ENCODE data around the gene MAP2K1.
"Not testable (repeated sequence)": the region's sequence is repeated elsewhere in the genome, so short reads cannot be mapped to it uniquely, and the experiment has no call there.

The MAP2K1 gene

DNA sequence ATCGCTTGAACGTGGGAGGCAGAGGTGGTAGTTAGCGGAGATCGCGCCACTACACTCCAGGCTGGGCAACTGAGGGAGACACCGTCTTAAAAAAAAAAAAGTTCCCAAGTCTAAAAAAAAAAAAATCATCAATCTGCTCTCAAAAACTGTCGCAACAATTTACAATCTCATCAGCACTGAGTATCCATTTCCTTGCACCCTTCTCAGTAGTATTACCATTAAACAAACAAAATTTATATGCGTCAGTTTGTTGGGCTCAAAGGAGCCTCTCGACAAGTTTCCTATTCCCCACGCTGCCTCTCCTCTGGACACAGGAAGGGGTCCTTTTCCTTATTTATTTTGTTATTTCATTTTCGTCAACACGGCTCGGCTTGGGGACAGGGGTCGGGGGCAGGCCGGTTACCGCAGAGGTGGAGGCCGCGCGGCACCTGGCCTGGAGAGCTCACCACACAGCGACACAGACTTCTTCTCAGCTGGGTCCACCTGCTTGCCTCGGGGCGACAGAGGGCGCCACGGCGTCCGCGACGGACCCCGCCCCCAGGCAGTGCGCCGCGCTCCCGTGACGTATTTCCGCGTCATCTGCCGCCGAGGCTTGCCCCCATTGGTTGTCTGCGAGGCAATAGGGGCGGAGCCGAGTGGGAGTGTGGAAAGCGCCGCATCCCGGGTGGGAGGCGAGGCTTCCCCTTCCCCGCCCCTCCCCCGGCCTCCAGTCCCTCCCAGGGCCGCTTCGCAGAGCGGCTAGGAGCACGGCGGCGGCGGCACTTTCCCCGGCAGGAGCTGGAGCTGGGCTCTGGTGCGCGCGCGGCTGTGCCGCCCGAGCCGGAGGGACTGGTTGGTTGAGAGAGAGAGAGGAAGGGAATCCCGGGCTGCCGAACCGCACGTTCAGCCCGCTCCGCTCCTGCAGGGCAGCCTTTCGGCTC lies at the start of gene MAP2K1:
Gene MAP2K1, plus strand, starts transcription at position 709 of the 920 bp plus-strand sequence. CDS start 436 bp downstream, outside the sequence.
- peak; percentile 97 for DNase-seq (ENCODE audit: low read depth)

DNA sequence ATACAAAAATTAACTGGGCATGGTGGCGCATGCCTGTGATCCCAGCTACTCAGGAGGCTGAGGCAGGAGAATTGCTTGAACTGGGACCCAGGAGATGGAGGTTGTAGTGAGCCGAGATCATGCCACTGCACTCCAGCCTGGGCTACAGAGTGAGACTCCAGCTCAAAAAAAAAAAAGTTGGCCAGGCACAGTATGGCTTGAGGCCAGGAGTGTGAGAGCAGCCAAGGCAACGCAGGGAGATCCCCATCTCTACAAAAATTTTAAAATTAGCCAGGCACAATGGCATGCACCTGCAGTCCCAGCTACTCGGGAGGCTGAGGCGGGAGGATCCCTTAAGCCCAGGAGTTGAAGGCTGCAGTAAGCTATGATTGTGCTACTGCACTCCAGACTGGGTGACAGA lies 38.2 kb upstream of the MAP2K1 start:
- not testable (repeated sequence) for DNase-seq (ENCODE audit: low read depth)

DNA sequence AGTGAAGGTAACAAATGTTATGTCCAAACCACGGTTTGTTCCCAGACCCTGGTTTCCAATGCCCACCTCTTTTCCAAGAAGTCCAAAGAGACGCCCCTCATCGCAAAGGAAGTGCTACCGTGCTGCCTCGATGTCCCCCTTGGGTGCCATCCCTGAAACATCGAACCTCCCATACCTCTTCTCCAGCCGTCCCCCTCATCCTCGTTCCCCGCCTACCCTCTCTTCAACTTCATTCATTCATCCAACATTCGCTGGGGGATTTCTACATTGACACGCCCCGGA lies 30.7 kb upstream of the MAP2K1 start:
- DNase-seq (ENCODE audit: low read depth) = no peak

GRCh38 chr15:66356359-66357236 lies 30.1 kb upstream of the MAP2K1 start, which contains the start of gene TIPIN:
TIPIN (minus strand) TSS chr15:66356685; CDS start chr15:66352947, 3,738 bp downstream.
- peak; percentile 92 for DNase-seq (ENCODE audit: low read depth)

- DNase-seq (ENCODE audit: low read depth) = no peak
These were observed 27.0 kb upstream of the MAP2K1 start for GRCh38 chr15:66359740-66360139.

- not testable (repeated sequence) for DNase-seq (ENCODE audit: low read depth)
These were observed 24.8 kb upstream of the MAP2K1 start for GRCh38 chr15:66361745-66362460.

DNA sequence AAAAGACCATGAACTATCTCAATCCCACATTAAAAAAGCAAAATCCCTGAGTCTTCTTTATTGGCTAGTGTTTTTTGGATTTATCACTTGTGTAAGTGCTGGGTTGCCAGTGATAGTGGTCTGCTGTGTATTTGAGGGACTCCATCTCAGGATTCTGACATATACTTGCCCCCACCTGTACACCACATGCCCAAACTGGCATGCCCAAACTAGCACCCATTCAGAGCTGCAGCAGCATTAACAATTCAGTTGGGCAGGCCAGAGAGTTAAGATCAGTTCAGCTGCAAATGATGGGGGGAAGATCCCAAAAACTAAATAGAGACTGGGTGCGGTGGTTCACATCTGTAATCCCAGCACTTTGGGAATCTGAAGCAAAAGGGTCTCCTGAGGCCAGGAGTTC lies 23.9 kb upstream of the MAP2K1 start:
- no peak for DNase-seq (ENCODE audit: low read depth)

DNA sequence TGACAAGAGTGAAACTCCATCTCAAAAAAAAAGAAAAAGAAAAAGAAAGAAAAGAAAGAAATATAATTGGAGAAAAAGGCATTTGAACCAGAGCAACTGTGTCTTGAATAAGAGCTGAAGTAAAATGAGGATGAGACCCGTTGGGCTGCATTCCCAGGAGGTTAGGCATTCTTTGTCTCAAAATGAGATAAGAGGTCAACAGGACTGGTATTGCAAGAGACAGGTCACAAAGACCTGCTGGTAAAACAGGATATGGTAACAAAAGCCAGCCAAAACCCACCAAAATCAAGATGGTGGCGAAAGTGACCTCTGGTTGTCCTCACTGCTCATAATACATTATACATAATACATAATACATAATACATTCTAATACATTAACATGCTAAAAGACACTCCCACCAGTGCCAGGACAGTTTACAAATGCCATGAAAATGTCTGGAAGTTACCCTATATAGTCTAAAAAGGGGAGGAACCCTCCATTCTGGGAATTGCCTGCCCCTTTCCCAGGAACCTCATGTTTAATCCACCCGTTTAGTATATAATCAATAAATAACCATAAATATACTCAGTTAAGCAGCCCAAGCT lies 21.7 kb upstream of the MAP2K1 start:
- DNase-seq (ENCODE audit: low read depth) = no peak

- no peak for DNase-seq (ENCODE audit: low read depth)
These were observed 16.7 kb upstream of the MAP2K1 start for GRCh38 chr15:66369773-66370651.

- no peak for DNase-seq (ENCODE audit: low read depth)
These were observed 12.5 kb upstream of the MAP2K1 start for GRCh38 chr15:66374179-66374578.

DNA sequence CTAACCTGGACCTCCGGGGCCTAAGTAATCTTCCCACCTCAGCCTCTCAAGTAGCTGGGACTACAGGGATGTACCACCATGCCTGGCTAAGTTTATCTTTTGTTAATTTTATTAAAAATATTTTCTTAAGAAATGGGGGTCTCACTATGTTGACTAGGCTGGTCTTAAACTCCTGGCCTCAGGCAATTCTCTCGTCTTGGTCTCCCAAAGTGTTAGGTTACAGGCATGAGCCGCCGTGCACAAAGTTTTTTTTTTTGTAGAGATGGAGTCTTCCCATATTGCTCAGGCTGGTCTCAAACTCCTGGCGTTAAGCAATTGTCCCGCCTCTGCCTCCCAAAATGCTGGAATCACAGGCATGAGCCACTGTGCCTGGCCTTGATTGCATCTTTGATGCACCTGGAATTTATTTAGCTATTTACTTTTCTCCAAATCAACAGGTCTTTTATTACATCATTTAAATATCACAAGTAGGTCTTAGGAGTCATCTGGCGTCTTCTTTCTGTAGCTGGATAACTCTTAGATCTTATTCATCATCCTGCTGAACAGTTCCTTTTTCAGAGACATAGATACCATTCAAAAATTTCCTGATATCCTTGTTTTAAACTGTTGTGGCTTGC lies 7.8 kb upstream of the MAP2K1 start:
- DNase-seq (ENCODE audit: low read depth) = no peak

GRCh38 chr15:66381376-66381775 lies 5.3 kb upstream of the MAP2K1 start:
- not testable (repeated sequence) for DNase-seq (ENCODE audit: low read depth)

- peak; percentile 52 for DNase-seq (ENCODE audit: low read depth)
These were observed 691 bp downstream of the MAP2K1 start for GRCh38 chr15:66387163-66388042.

- DNase-seq (ENCODE audit: low read depth) = no peak
These were observed 1.3 kb downstream of the MAP2K1 start for GRCh38 chr15:66388043-66388363.

DNA sequence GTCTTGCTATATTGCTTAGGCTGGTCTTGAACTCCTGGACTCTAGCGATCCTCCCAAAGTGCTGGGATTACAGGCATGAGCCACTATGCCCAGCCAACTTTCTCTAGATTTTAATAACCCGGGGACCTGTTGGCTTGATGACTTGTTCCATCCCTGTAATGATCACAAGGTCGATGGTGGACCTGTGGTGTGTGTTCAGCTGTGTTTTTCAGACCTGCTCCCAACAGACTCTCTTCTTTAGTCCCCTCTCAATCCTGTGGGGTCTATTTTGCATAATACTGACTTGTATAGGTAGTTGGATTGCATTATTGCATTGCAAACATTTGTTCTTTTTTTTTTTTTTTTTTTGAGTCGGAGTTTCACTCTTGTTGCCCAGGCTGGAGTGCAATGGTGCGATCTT lies 1.9 kb downstream of the MAP2K1 start:
- DNase-seq (ENCODE audit: low read depth) = no peak

DNA sequence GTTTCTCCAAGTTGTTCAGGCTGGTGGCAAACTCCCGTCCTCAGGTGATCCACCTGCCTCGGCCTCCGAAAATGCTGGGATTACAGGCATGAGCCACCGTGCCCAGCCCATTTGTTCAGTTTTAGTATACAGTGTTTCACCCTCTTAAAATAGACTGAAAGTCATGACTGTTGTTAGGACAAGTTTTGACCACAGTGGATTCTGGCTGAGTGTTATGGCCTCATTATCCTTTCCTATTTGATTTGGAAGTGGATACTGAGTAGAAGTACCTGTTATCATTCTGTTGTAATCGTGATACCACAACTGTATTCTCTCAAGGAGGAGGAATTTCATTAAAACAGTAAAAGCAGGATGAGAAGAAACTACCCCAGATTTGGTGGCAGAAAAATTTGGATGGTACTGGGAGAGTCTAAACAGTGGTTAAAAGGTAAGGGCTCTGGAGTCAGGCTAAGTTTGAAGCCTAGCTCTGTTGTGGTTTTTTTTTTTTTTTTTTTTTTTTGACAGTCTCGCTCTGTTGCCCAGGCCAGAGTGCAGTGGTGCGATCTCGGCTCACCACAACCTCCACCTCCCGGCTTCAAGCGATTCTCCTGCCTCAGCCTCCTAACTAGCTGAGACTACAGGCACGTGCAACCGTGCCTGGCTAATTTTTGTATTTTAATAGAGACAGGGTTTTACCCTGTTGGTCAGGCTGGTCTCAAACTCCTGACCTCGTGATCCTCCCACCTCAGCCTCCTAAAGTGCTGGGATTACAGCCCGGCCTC lies 2.6 kb downstream of the MAP2K1 start:
- no peak for DNase-seq (ENCODE audit: low read depth)

DNA sequence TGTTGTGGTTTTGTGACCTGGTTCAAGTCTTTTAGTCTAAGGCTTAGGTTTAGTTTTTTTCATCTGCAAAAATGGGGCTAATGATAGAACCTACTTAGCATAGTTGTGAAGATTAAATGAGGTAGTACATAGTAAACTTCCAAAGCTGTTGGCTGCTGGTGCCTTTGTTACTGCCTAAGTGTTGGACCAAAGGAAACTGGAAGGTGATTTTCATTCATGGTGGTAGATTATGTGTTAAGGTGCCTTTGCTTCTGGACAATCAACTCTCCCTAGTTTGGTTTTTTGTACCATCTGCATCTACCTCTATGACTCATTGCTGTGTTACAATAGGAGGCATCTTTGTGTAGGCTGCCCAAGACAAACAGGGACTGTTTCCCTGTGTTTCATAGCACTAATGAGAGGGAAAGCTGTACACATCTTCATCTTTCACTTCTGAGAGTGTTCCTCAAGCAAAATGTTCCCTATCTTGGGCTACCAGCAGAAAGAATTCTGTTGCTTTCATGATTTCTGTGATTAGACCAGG lies 3.2 kb downstream of the MAP2K1 start:
- DNase-seq (ENCODE audit: low read depth) = no peak

- no peak for DNase-seq (ENCODE audit: low read depth)
These were observed 4.0 kb downstream of the MAP2K1 start for GRCh38 chr15:66390678-66391077.

GRCh38 chr15:66393037-66393436 lies 6.3 kb downstream of the MAP2K1 start:
- DNase-seq (ENCODE audit: low read depth) = not testable (repeated sequence)
